GM12865 (cell line): ENCODE measurements around the gene GDNF.
"Not testable (repeated sequence)": the region's sequence is repeated elsewhere in the genome, so short reads cannot be mapped to it uniquely, and the experiment has no call there.

ENCODE experiments used
- DNase-seq: peaks from one replicate; pipeline ENCODE4 v3.0.0; 2010; ENCODE audit warnings: low read depth
- H3K4me3 ChIP-seq: 2 replicates; pipeline ENCODE4 v1.5.1; 2011; ENCODE audit warnings: mild to moderate bottlenecking, low read depth, low read length, control low read depth
- CTCF ChIP-seq: IDR thresholded peaks from 2 replicates; pipeline ENCODE4 v1.5.1; 2011; ENCODE audit warnings: low read length, control low read depth, low read depth, inconsistent platforms; ENCODE audit not compliant: insufficient read depth; ENCODE audit errors: missing control alignments

The GDNF gene

GRCh38 chr5:37876245-37876644 lies 36.4 kb upstream of the GDNF start:
- no peak for DNase-seq
- no peak overlapping the region for H3K4me3 ChIP-seq

GRCh38 chr5:37875051-37875787 lies 35.4 kb upstream of the GDNF start:
- no peak for TF ChIP-seq CTCF
- DNase-seq = peak; percentile 62
- H3K4me3 ChIP-seq = no peak overlapping the region

More at GRCh38 chr5:37876245-37876644, 36.4 kb upstream of the GDNF start:
- TF ChIP-seq CTCF = no peak

GRCh38 chr5:37873988-37874387 lies 34.1 kb upstream of the GDNF start:
- TF ChIP-seq CTCF = no peak
- DNase-seq = peak; percentile 63
- no peak overlapping the region for H3K4me3 ChIP-seq

- TF ChIP-seq CTCF = no peak
- H3K4me3 ChIP-seq = no peak overlapping the region
- no peak for DNase-seq
Measured at GRCh38 chr5:37871023-37871815, 31.4 kb upstream of the GDNF start.

GRCh38 chr5:37869216-37869615 lies 29.4 kb upstream of the GDNF start:
- DNase-seq = no peak

GRCh38 chr5:37867654-37868053 lies 27.8 kb upstream of the GDNF start:
- DNase-seq = no peak
- H3K4me3 ChIP-seq = no peak overlapping the region
- TF ChIP-seq CTCF = no peak

More at GRCh38 chr5:37869216-37869615, 29.4 kb upstream of the GDNF start:
- TF ChIP-seq CTCF = no peak
- H3K4me3 ChIP-seq = no peak overlapping the region

GRCh38 chr5:37862907-37863306 lies 23.1 kb upstream of the GDNF start:
- not testable (repeated sequence) for DNase-seq, H3K4me3 ChIP-seq
